Stimulated activated effector memory CD8-positive, alpha-beta T cell treated with anti-CD3 and anti-CD28 coated beads, Interleukin-12 subunit alpha, Interleukin-12 subunit beta, amount 100 ng/mL, for 72 hours (primary cell): ENCODE data around the gene ATOSA.

Experiments used
- ATAC-seq: fragments of 150-1000 bp; cut with Tn5 transposase; 2 replicates; pipeline ENCODE4 v1.10.0; 2021
- DNase-seq, 2 donors: peaks; one replicate each; pipeline ENCODE4 v3.0.0; 2021 to 2022; ENCODE audit warnings: low spot score in 2 of 2
- H3K27ac Mint-ChIP-seq: one replicate; pipeline ENCODE4 v1.8.0; 2022; ENCODE audit warnings: mild to moderate bottlenecking, mixed read lengths
- H3K36me3 Mint-ChIP-seq: one replicate; pipeline ENCODE4 v1.8.0; 2022; ENCODE audit warnings: mild to moderate bottlenecking, mixed read lengths
- H3K4me1 Mint-ChIP-seq: one replicate; pipeline ENCODE4 v1.8.0; 2022; ENCODE audit warnings: mixed read lengths
- H3K4me3 Mint-ChIP-seq: one replicate; pipeline ENCODE4 v1.8.0; 2022; ENCODE audit warnings: mild to moderate bottlenecking, mixed read lengths
- H3K9me3 Mint-ChIP-seq: one replicate; pipeline ENCODE4 v1.8.0; 2022; ENCODE audit warnings: mixed read lengths

The ATOSA gene

DNA sequence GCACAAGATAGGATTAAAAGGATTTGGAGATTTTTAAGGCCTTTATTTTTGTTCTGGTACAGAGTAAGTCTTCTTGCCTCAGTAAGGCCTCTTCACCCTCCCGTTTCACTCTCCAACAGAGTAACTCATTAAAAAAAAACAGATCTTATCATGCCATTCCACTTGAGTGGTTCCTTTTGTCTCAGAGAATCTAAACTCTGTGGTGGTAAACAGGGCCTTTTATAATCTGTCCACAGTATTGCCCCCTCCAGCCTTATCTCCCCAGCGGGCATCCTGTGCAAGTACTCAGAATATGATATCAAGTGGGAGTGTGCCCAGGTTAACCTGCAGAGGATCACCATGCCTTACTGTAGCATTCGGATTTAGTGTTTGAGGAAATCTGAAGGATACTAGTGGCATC is 20.3 kb upstream of the ATOSA start:
- no peak for ATAC-seq
- Mint-ChIP-seq H3K36me3 (no peaks in the 10 kb centered on the region), H3K4me1 (no peaks in the 10 kb centered on the region), H3K27ac (no peak overlapping the region), H3K9me3 (no peaks in the 10 kb centered on the region), H3K4me3 (no peak overlapping the region)
- no peak for DNase-seq

DNA sequence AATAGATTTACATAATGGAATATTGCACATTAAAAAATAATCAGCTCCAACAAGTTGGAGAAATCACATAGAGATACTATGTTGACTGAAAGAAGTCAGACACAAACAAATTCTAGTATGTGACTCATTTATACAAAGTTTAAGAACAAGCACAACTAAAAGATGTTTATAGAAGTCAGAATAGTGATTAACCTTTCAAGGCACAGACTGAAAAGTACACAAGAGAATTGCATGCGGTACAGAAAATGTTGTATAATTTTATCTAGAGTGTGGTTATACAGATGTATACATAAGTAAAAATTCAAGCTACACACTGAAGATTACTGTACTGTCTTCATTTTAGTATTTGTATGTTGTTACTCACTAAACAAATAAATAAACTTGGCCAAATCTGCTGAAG is 19.3 kb upstream of the ATOSA start:
- Mint-ChIP-seq H3K4me3 (no peak overlapping the region), H3K36me3 (no peaks in the 10 kb centered on the region), H3K9me3 (no peaks in the 10 kb centered on the region), H3K4me1 (no peaks in the 10 kb centered on the region), H3K27ac (no peak overlapping the region)
- DNase-seq (no peak), ATAC-seq (no peak)

DNA sequence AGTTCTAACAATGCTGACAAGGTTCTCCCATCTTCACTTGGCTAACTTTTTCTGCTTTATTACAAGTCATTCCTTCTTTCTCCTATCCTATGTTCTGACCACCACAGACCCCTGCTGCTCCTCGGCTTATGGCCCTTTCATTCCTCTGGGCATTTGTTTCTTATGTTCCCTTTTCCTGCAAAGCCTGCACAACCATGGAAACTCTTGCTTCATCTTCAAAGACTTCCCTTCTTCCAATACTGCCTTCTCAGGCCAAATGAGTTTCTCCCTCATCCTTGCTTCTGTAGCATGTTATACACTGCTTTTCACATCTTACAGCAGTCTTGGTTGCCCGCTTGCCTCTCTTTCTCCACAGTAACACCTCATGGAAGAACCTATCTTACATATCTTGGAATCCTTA is 17.9 kb upstream of the ATOSA start:
- Mint-ChIP-seq H3K9me3 (no peaks in the 10 kb centered on the region), H3K4me1 (no peaks in the 10 kb centered on the region), H3K4me3 (no peak overlapping the region), H3K27ac (no peak overlapping the region), H3K36me3 (no peaks in the 10 kb centered on the region)
- ATAC-seq (no peak), DNase-seq (no peak)

DNA sequence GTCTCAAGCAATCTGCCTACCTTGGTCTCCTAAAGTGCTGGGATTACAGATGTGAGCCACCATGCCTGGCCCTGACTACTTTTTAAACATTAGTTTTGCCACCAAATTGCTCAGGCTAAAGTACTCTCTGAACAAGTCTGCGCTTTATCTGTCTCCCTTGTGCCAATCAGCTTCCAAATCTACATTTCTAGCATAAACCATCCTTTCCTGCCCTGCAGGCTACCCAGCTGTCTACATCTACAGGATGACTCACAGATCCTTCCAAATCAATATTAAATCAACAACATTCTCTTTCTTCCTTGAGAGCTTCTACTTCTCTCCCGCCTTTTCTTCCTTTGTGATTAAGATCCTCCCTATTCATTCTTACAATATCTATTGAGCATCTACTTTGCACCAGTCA is 16.0 kb upstream of the ATOSA start:
- no peaks in the 10 kb centered on the region for H3K36me3 Mint-ChIP-seq
- H3K27ac Mint-ChIP-seq: no peak overlapping the region
- DNase-seq: no peak
- no peaks in the 10 kb centered on the region for H3K4me1 Mint-ChIP-seq
- no peak overlapping the region for H3K4me3 Mint-ChIP-seq
- no peaks in the 10 kb centered on the region for H3K9me3 Mint-ChIP-seq
- no peak for ATAC-seq

DNA sequence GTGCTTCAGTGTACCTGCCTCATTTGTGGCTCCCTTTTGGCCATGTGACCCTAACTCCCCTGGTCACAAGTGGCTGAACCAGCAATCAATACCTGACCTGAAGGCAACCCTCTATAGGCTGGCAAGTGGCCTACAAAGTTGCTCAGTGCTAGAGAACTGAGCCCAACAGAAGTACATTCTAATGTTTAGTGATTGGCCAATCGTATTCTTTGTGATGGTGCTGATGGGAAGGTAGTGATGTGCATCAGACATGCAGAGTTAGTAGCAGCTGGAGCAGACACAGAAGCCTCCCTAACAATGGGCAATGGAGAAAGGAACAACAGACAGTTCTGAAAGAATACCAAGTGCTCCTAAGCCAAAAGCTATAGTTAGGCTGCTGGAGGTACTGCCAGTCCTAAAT is 10.4 kb upstream of the ATOSA start:
- H3K27ac Mint-ChIP-seq: no peak overlapping the region
- H3K4me3 Mint-ChIP-seq: no peak overlapping the region
- no peaks in the 10 kb centered on the region for H3K4me1 Mint-ChIP-seq
- H3K9me3 Mint-ChIP-seq: no peaks in the 10 kb centered on the region
- DNase-seq (no peak), ATAC-seq (no peak)
- H3K36me3 Mint-ChIP-seq: no peaks in the 10 kb centered on the region

DNA sequence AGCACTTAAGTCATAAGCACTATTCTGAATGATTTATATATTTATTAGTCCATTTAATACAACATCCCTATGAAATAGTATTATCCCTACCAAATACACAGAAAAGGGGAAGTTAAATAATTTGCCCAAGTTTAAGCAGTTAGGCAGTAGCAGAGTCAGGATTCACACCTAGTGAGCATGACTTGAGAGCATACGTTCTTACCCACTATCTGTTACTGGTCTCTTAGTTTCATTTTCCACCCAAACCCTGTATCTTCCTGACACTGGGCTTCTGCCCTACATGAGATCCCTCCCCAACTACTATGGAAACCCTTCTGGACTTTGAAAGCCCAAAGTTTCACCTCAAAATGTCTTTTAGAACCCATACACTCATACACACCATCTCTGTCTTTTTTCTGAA is 4.4 kb upstream of the ATOSA start:
- peak; percentile 35 for ATAC-seq
- Mint-ChIP-seq H3K4me1 (peaks cover 28% of the 10 kb centered on the region), H3K9me3 (no peaks in the 10 kb centered on the region), H3K4me3 (peak overlapping the region; percentile 31), H3K36me3 (peaks cover 9% of the 10 kb centered on the region), H3K27ac (peak overlapping the region; percentile 80)
- no peak for DNase-seq

DNA sequence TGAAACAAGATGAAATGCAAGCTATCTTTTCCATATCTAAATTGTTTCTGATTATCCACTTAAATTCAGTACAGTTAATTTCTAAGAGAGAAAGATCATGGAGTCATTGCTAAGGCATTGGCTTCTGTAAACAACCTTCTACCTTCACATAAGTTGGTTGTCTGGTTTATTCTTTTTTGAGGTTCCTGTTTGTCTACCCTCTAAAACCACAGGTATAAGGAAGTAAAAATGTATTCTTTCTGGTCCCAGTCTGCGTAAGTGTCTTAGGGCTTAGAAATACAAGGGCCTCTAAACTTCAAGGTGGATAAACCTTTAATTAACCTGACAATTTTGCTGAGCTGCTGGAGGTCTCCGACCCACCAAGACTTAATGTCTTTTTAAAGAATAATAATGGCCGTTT is 3.6 kb upstream of the ATOSA start:
- DNase-seq (no peak), ATAC-seq (no peak)
- Mint-ChIP-seq H3K36me3 (peaks cover 12% of the 10 kb centered on the region), H3K4me1 (peaks cover 28% of the 10 kb centered on the region), H3K9me3 (no peaks in the 10 kb centered on the region), H3K4me3 (peak overlapping the region; percentile 31), H3K27ac (peak overlapping the region; percentile 80)

DNA sequence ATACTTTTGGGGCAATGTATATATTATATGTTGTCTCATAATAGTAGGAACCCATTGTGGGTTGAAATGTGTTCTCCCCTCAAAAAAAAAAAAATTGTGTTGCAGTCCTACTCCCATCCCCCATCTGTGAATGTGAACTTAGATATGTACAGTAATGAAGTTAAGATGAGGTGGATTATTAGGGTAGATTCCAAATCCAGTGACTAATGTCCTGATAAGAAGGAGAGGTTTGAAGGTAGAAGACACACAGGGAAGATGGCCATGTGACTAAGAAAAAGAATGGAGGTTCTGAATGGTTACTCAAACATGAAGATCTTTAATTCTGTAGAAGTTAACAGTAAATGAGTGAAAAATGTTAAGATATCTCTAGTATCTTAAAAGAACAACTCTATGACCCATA is 3.0 kb upstream of the ATOSA start:
- Mint-ChIP-seq H3K4me3 (peak overlapping the region; percentile 31), H3K9me3 (no peaks in the 10 kb centered on the region), H3K4me1 (peaks cover 28% of the 10 kb centered on the region), H3K27ac (peak overlapping the region; percentile 80), H3K36me3 (peaks cover 15% of the 10 kb centered on the region)
- DNase-seq (no peak), ATAC-seq (no peak)

DNA sequence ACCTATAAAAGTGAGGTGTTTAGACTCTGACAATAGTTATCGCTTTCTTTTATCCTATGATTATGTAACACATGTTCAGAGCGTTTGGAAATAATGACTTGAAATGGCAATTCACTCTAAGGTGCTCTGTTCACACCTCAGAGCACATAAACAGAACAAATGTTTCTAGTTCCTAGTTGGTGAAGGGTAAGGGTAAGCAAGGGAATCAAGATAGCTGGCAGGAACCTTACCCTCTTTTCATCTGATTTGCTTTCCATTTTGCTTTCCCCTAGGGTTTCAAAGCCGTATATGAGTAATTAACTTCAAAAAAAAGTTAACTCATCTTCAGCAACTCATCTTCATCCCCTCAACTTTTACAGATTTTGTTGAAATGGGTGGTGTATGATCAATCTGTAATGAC is 2.3 kb upstream of the ATOSA start:
- H3K9me3 Mint-ChIP-seq: no peaks in the 10 kb centered on the region
- no peak for DNase-seq
- H3K27ac Mint-ChIP-seq: peak overlapping the region; percentile 80
- H3K36me3 Mint-ChIP-seq: peaks cover 22% of the 10 kb centered on the region
- H3K4me1 Mint-ChIP-seq: peaks cover 28% of the 10 kb centered on the region
- H3K4me3 Mint-ChIP-seq: no peak overlapping the region
- no peak for ATAC-seq

DNA sequence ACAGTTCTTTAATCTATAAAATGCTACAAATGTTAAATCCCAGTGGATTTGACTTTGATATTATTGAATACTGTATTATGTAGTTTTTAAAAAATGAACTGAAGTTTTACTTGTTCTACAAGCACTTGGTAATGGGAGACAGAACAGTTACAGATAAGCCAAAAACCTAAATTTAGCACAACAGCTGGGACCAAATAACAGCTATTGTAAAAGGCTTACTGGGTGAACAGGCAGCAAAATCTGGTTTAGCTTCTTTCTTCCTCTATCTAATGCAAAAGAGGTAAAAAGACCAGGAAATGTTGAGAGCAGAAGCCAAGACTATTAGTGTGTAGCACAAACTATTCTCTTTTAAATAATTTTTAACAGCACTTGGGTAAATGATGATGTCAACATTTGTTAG is 1.6 kb upstream of the ATOSA start:
- Mint-ChIP-seq H3K36me3 (peaks cover 29% of the 10 kb centered on the region), H3K4me3 (no peak overlapping the region), H3K9me3 (no peaks in the 10 kb centered on the region), H3K27ac (no peak overlapping the region), H3K4me1 (peaks cover 28% of the 10 kb centered on the region)
- ATAC-seq (no peak), DNase-seq (no peak)

DNA sequence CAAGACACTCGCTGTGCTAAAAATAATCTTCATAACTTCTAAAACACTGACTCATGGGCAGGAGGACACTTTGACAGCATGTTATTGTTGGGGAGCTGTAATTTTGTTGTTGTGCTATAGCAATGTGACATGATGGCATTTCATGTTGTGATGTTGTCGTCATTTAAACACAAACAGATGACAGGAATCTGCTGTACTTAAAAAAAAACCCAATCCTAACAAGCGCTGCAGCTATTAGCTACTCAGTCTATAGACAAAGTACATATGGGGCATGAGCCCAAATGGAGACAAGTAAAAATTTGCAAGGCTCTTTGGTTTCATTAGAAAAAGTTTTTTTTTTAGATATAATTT is 828 bp upstream of the ATOSA start:
- ATAC-seq (no peak), DNase-seq (no peak)
- Mint-ChIP-seq H3K4me3 (peak overlapping the region; percentile 98), H3K9me3 (no peaks in the 10 kb centered on the region), H3K27ac (peak overlapping the region; percentile 98), H3K4me1 (peaks cover 34% of the 10 kb centered on the region), H3K36me3 (peaks cover 37% of the 10 kb centered on the region)

DNA sequence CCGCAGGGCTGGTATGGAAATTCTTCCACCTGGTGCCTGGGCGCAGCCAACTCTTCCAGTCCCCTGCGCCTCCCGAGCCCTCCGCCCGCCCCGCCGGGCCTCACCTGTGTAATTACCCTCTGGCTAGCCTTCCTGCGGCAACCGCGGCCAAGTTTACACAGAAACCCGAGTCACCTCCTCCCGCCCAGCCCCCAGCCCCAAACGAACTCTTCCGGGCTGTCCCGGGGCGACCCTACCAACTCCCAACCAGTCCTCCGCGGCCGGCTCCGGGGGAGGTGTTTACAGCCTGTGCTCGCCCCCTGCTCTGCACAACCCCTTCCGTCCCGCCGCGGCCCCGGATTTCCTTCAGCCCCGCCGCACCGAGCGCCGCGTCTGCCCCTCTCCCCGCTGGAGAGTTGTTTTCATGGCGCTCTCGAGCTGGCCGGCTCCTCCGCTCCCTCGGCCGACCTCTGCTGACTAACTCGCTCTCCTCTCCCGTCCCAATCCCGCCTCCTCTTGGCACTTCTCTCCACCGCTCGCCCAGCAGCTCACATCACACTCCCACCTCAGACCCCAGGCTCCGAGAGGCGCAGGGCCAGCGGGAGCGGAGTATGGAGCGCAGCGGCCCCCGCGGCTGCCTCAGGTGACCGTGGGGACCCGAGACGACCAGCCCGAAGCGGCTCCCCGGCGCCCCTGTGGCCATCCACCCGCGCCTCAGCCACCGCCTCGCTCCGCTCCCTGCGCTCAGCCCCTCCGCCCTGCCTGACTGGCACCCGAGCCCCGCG is 538 bp downstream of the ATOSA start:
- H3K4me1 Mint-ChIP-seq: peaks cover 31% of the 10 kb centered on the region
- peak; percentile 71 for ATAC-seq
- peak overlapping the region; percentile 98 for H3K4me3 Mint-ChIP-seq
- H3K36me3 Mint-ChIP-seq: peaks cover 41% of the 10 kb centered on the region
- peak; percentile 32 to 80 for DNase-seq
- H3K27ac Mint-ChIP-seq: peak overlapping the region; percentile 98
- H3K9me3 Mint-ChIP-seq: no peaks in the 10 kb centered on the region

DNA sequence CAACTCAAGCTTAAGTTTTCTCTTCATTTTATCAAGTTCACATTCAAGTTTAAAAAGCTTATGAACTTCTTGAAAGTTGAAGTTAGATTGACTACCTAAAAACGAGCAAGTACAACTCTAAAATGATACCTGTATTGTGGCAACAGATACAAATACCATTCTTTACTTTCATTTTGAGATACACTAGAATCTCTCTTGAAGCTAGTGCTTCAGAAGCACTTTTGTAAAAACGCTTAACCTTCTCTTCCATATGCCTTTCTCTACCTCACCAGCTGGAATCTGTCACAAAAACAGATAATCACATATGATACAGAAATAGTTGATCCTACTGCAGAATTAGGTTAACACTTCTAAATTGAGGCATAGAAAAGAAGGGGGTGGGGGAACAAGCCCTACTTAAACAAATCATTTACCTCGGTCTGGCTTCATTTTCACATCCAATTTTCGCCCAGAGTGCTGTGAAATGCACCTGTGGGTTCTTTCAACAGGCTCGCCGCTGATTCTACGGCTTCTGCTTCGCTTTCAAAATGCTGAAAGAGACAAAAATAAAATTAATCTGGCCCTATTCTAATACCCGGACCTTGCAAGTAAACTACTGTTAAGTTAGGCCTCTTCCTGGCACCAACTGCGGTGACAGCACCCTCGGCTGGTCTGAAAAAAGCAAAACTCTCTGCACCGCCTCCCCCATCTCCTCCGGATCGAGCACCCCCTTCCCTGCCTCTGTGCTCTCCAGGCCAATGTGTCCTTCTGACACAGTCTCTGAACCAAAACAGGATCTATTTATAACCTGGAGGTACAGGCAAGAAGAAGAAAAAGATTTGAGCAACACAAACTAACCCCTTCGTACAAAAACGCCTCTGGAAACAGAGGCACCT is 1.4 kb downstream of the ATOSA start:
- Mint-ChIP-seq H3K36me3 (peaks cover 50% of the 10 kb centered on the region), H3K9me3 (no peaks in the 10 kb centered on the region), H3K4me3 (peak overlapping the region; percentile 98), H3K27ac (peak overlapping the region; percentile 98), H3K4me1 (peaks cover 35% of the 10 kb centered on the region)
- DNase-seq (peak; percentile 14 to 73), ATAC-seq (peak; percentile 61)

DNA sequence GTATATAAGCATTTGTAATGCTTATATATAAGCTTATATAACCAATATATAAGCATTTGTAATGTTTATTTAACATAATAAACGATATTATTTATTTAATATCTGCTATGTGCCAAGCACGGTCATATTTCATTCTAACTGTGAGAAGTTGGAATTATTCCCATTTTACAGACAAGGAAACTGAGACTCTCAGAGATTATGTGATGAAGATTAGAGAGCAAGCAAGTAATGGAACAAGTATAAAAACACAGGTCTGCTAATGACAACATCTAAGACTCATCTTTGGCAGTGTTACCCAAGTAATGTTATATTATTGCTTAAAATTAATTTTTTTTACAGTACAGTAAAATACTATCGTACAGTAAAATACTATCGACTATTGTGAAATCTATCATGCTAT is 4.4 kb downstream of the ATOSA start:
- Mint-ChIP-seq H3K4me1 (peaks cover 34% of the 10 kb centered on the region), H3K36me3 (peaks cover 76% of the 10 kb centered on the region), H3K27ac (no peak overlapping the region), H3K9me3 (no peaks in the 10 kb centered on the region), H3K4me3 (no peak overlapping the region)
- DNase-seq: no peak
- ATAC-seq: no peak

DNA sequence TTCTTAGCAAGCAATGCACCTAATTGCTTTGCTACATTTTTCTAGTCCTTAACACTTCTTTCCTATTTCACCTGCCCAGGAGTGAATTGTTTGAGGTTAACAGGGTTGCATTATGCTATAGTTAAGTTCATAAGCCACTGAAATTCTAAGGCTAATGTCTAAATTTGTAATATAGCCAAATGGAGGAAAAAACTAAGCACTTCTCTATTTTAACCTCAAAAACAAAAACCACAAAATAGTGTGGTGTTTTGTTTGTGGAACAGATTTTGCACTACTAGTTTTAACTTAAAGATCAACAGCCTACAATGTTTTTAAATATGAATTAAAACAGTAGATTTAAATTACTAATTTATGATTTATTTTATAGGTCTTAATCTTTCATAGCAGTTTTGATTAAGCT is 5.5 kb downstream of the ATOSA start:
- Mint-ChIP-seq H3K36me3 (peaks cover 79% of the 10 kb centered on the region), H3K27ac (no peak overlapping the region), H3K4me1 (peaks cover 29% of the 10 kb centered on the region), H3K4me3 (no peak overlapping the region), H3K9me3 (no peaks in the 10 kb centered on the region)
- ATAC-seq (no peak), DNase-seq (no peak)

DNA sequence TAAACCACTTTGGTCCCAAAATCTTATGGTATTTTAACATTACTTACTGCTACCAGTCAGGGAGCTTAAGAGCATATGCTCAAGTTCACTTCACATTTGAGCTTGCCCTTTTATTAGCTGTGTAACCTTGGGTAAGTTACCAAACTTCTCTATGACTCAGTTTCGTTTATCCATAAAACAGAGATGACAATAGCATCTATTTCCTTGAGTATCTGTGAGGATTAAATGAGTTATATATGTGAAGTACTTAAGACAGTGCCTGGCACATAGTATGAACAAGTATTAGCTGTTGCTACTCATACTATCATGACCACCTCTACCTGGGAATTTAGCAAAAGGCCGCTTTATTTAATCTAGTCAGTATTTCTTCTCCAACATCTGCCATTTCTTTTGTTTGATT is 5.9 kb downstream of the ATOSA start:
- Mint-ChIP-seq H3K4me1 (peaks cover 30% of the 10 kb centered on the region), H3K9me3 (no peaks in the 10 kb centered on the region), H3K36me3 (peaks cover 78% of the 10 kb centered on the region), H3K4me3 (no peak overlapping the region), H3K27ac (no peak overlapping the region)
- DNase-seq (no peak), ATAC-seq (peak; percentile 14)
